Stimulated activated CD8-positive, alpha-beta memory T cell treated with anti-CD3 and anti-CD28 coated beads, Interleukin-12 subunit alpha, Interleukin-12 subunit beta, amount 100 ng/mL, for 1 hour (primary cell): ENCODE data around the gene FRG2.
"Not testable (repeated sequence)": the region's sequence is repeated elsewhere in the genome, so short reads cannot be mapped to it uniquely, and the experiment has no call there.

Experiments used
- DNase-seq: peaks from one replicate; pipeline ENCODE4 v3.0.0-alpha.2; 2020; ENCODE audit warnings: low read depth

FRG2 gene

GRCh38 chr4:190027156-190027555, at the start of gene FRG2:
Gene FRG2, minus strand, starts transcription at chr4:190027256. Its CDS starts 52 bp downstream, at chr4:190027204.
- not testable (repeated sequence) for DNase-seq

GRCh38 chr4:190068351-190068750, 41.3 kb upstream of the FRG2 start:
- not testable (repeated sequence) for DNase-seq

DNA sequence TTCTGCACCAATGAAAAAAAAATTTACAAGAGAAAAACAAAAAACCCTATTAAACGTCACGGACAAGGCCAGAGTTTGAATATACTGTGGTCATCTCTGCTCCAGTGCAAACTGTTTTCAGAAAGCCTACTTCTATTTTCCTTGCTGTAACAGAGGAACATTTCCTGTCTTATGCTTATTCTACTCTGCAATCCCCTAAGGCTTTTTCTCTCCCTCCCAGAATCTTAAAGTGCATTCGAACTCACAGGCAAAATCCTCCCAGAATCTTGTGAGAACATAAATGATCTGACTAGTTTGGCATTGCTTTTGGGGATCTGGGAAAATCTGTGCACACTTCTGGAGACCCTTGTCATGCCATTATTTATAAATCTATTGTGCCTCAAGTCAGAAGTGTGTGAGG, 37.7 kb upstream of the FRG2 start:
- not testable (repeated sequence) for DNase-seq

- DNase-seq = not testable (repeated sequence)
Measured at GRCh38 chr4:190064342-190064741, 37.3 kb upstream of the FRG2 start, which contains the start of gene DBET. Gene DBET, plus strand, starts transcription at chr4:190064502.

- DNase-seq = not testable (repeated sequence)
Measured at GRCh38 chr4:190058997-190059396, 31.9 kb upstream of the FRG2 start.

DNA sequence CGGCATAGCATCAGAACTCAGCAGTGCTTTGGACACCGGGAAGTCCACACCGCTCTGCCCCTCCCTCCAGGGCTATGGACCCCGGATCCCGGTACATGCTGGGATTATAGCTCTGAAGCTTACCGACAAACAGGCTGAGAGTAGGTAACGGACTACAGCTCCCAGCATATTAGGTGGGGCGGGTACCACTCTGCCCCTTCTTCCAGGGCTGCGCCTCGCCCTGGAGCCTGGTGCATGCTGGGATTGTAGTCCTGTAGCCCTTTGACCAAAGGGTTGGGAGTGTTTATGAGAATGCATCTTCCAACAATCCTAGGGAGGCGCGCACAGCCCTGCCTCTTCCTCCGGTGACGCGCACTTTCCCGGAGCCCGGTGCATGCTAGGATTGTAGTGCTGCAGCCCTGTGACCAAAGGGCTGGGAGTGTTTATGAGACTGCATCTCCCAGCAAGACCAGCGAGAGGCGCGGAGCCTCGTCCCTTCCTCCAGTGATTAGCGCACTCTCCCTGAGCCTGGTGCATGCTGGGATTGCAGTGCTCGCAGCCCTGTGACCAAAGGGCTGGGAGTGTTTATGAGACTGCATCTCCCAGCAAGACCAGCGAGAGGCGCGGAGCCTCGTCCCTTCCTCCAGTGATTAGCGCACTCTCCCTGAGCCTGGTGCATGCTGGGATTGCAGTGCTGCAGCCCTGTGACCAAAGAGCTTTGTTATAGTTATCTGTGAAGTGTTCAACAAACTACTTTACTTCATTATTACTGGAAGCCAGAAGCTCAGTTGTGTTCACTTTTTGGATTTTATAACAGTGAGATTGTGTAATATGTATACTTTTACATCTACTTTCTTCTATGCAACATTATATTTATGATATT, 22.6 kb upstream of the FRG2 start:
- not testable (repeated sequence) for DNase-seq

DNA sequence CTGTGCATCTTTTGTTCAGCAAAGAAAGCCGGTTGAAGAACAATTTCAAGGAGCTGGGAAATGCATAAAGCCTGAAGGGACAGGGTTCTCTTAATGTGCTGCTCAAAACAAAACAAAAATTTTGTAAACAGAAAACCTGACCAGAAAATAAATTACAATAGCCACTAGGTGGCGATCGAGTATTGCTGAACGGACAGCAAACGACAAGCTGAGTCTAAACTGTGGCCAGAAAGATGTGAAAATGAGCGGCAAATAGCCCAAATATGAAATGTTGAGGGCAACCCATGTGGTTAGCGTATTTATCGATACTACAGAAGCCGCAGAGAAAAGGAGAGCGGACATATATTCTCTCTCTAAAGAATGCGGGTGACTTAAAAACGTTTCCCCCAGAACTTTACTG, 20.6 kb upstream of the FRG2 start:
- not testable (repeated sequence) for DNase-seq

DNA sequence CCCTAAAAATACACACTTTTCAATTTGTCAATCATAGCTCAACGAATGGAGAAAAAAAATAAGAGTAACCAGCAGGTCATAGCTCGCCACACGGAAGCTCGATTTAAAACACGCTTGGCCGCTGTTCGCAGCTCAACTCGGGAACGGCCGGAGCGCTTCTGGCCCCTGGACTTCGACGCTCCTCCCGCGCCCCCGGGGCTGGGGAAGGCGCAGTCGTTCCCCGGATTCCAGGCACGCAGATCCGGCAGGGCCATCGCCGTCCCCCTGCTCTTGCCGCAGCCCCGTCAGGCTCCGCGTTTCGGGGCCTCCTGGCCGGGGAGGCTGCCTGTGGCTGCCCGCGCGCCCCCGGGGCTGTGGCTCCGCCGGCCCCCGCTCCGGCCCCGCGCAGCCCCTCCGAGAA, 13.8 kb upstream of the FRG2 start:
- DNase-seq = not testable (repeated sequence)

- DNase-seq = not testable (repeated sequence)
Measured at GRCh38 chr4:190037704-190038388, 10.8 kb upstream of the FRG2 start.

GRCh38 chr4:190031264-190031663, 4.2 kb upstream of the FRG2 start:
- DNase-seq = not testable (repeated sequence)

- not testable (repeated sequence) for DNase-seq
Measured at GRCh38 chr4:190022614-190023281, 4.3 kb downstream of the FRG2 start.

DNA sequence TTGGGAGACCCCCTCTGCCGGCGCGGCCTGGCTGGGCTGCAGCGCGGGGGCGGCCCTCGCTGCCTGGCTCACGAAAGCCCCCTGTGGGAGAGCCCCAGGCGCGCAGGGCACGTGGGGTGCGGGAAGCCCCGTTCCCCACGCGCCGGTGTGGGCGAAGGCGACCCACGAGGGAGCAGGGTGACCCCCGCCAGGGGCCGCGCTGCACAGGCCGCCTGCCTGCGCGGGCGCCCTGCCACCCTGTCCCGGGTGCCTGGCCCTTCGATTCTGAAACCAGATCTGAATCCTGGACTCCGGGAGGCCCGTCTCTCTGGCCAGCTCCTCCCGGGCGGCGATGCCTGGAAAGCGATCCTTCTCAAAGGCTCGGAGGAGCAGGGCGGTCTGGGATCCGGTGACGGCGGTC, 5.1 kb downstream of the FRG2 start:
- not testable (repeated sequence) for DNase-seq

GRCh38 chr4:190020790-190021717, 6.0 kb downstream of the FRG2 start:
- no peak for DNase-seq

- not testable (repeated sequence) for DNase-seq
Measured at GRCh38 chr4:190019859-190020463, 7.1 kb downstream of the FRG2 start.

DNA sequence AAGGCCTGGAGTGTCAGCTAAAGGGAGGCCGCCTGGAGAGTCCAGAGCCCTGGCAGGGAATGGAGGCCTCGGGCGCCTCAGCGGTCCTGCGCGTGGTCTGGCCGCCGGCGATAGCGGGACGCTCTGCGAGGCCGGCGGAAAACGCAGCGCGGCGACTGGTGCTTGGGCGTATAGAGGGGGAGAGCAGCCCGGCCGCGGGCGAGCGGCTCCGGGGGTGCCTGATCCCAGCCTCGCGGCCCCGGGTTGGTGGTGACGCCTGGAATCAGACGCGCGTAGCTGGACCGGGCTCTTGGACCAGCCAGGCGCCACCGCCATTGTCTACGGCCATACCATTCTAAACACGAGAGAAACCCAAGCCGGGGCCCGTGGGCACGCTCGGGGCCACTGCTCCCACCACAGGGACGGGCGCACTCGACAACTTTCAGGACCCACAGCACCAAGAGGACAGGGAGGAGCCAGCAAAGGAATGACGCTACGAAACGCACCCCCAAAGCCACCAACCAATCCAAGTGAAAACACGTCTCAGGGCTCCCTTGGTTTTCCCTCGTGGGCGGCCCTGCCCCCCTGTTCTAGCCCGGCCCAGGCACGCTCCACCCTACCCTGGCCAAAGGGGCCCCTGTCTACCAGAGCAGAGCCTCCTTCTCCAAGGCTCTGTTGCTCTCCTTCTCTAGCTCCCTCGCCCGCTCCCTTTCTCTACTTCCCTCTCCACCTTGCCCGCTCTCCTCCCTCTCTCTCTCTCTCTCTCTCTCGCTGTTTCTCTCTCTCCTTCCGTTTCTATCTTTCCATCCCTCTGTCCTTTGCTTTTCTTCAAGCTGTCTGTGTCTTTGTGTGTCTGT, 7.8 kb downstream of the FRG2 start:
- DNase-seq = no peak

GRCh38 chr4:190018201-190018920, 8.7 kb downstream of the FRG2 start:
- DNase-seq = no peak

DNA sequence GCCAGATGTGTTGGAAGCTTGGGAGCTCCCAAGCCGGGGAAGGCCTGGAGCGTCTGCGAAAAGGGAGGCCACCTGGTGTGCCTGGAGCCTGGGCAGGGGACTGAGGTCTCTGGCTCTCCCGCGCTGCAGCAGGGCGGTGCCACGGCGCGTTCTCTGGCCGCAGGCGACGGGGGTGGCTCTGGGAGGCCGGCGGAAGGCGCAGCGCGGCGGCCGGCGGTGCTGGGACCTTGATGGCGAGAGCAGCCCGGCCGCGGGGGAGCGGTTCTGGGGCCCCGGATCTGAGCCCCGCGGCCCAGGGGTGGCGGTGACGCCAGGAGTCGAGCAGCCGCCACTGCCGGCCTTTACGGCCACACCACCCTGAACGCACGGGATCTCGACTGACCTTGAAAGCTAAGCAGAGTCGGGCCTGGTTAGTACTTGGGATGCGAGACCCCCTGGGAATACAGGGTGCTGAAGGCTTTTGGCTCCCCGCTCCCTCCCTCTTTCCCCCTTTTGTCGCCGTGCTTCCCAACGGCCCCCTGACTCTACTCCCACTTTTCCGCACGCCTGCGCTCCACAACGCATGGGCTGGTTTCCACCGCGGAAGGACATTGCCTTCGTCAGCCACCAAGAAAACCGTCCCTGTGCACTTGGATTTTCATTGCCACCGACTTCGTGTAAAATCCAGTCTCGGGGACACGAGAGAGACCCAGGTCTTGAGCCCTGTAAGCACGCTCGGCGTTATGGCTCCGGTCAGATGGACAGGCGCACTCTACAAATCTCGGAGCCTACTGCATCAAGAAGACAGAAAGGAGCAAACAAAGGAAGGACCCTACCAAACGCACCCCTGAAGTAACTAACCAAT, 9.5 kb downstream of the FRG2 start:
- DNase-seq = no peak
